ENCODE measurements around the gene KTN1.

Gene KTN1

GRCh38 chr14:55722054-55722453, 142.0 kb downstream of the KTN1 start:
- TF ChIP-seq CTCF (IDR thresholded peaks at IDR 0.05; ENCODE audit: low read depth, low read length): no peak

GRCh38 chr14:55724736-55725135, 144.7 kb downstream of the KTN1 start:
- H3K4me3 ChIP-seq (replicated peaks in 1 of 2; ENCODE audit: low read depth in 2 of 2, low read length in 2 of 2): no peak overlapping the region
- TF ChIP-seq CTCF (IDR thresholded peaks at IDR 0.05; ENCODE audit: low read depth, low read length): no peak
- DNase-seq (ENCODE audit: low read depth in 2 of 2): no peak

More at GRCh38 chr14:55722054-55722453, 142.0 kb downstream of the KTN1 start:
- no peak for DNase-seq (ENCODE audit: low read depth in 2 of 2)
- H3K4me3 ChIP-seq (replicated peaks in 1 of 2; ENCODE audit: low read depth in 2 of 2, low read length in 2 of 2): no peak overlapping the region

GRCh38 chr14:55730592-55731310, 150.7 kb downstream of the KTN1 start:
- DNase-seq (ENCODE audit: low read depth in 2 of 2): peak in 1 of 2 donors; percentile 16
- TF ChIP-seq CTCF (IDR thresholded peaks at IDR 0.05; ENCODE audit: low read depth, low read length): no peak
- H3K4me3 ChIP-seq (replicated peaks in 1 of 2; ENCODE audit: low read depth in 2 of 2, low read length in 2 of 2): no peak overlapping the region

GRCh38 chr14:55731311-55731872, 151.4 kb downstream of the KTN1 start:
- DNase-seq (ENCODE audit: low read depth in 2 of 2): no peak
- H3K4me3 ChIP-seq (replicated peaks in 1 of 2; ENCODE audit: low read depth in 2 of 2, low read length in 2 of 2): no peak overlapping the region
- no peak for TF ChIP-seq CTCF (IDR thresholded peaks at IDR 0.05; ENCODE audit: low read depth, low read length)

- peak; percentile 57 to 64 for DNase-seq (ENCODE audit: low read depth in 2 of 2)
- H3K4me3 ChIP-seq (replicated peaks in 1 of 2; ENCODE audit: low read depth in 2 of 2, low read length in 2 of 2): no peak overlapping the region
- peak; percentile 71 for TF ChIP-seq CTCF (IDR thresholded peaks at IDR 0.05; ENCODE audit: low read depth, low read length)
Measured at GRCh38 chr14:55731881-55732498, 152.0 kb downstream of the KTN1 start.

GRCh38 chr14:55733599-55733998, 153.6 kb downstream of the KTN1 start:
- H3K4me3 ChIP-seq (replicated peaks in 1 of 2; ENCODE audit: low read depth in 2 of 2, low read length in 2 of 2): no peak overlapping the region
- DNase-seq (ENCODE audit: low read depth in 2 of 2): no peak
- no peak for TF ChIP-seq CTCF (IDR thresholded peaks at IDR 0.05; ENCODE audit: low read depth, low read length)
